PFSK-1 (cell line): ENCODE results near the gene HCN2.

Source experiments
- REST ChIP-seq, 2 experiments: IDR thresholded peaks; 2 replicates each; pipeline versions ENCODE4 v1.6.1 to v1.8.0; 2011 to 2012; ENCODE audit warnings: low read depth in 2 of 2, low read length in 2 of 2, control low read depth in 1 of 2, inconsistent platforms in 1 of 2, mild to moderate bottlenecking in 1 of 2, moderate library complexity in 1 of 2; ENCODE audit not compliant: insufficient read depth in 1 of 2
- TAF1 ChIP-seq: IDR thresholded peaks from 2 replicates; pipeline ENCODE4 v1.6.1; 2012; ENCODE audit warnings: low read length, control low read depth, borderline replicate concordance; ENCODE audit not compliant: insufficient read depth

GRCh38 chr19:642767-643727 lies 53.4 kb downstream of the HCN2 start:
- TF ChIP-seq TAF1 (no peak), REST (IDR thresholded peaks at IDR 0.05; ENCODE audit: insufficient read depth in 1 of 2, low read depth in 2 of 2, low read length in 2 of 2) (no peak)
